NCI-H2196 treated with DMSO at 0.1 percent for 48 hours (cell line): ENCODE results near the gene CC2D1B.
A peak's percentile ranks its signal among the peaks of the same experiment; 100 is the strongest.
"Not testable (repeated sequence)": the region's sequence is repeated elsewhere in the genome, so short reads cannot be mapped to it uniquely, and the experiment has no call there.

Experiments used
- DNase-seq: peaks from one replicate; lab custom pipeline; 2025; ENCODE audit not compliant: unreplicated experiment; lab: John Stamatoyannopoulos, UW

The CC2D1B gene

GRCh38 chr1:52365746-52366516 is at the start of gene CC2D1B:
Gene CC2D1B, minus strand, starts transcription at chr1:52366205. Its CDS starts 1,585 bp downstream, at chr1:52364620.
- DNase-seq, result peak; percentile 98

- no peak for DNase-seq
Observed at GRCh38 chr1:52414942-52415341, 48.9 kb upstream of the CC2D1B start.

GRCh38 chr1:52413410-52413989 is 47.5 kb upstream of the CC2D1B start:
- no peak for DNase-seq

- no peak for DNase-seq
Observed at GRCh38 chr1:52404975-52405338, 39.0 kb upstream of the CC2D1B start.

GRCh38 chr1:52404116-52404974 is 38.3 kb upstream of the CC2D1B start, which contains the start of the genes ORC1 and PRPF38A:
Gene ORC1, minus strand, starts transcription at chr1:52404423. Its CDS starts 2,200 bp downstream, at chr1:52402223.
Gene PRPF38A, plus strand, starts transcription at chr1:52404602. Its CDS starts 148 bp downstream, at chr1:52404750.
- DNase-seq, result peak; percentile 96

GRCh38 chr1:52403566-52404115 is 37.6 kb upstream of the CC2D1B start:
- no peak for DNase-seq

GRCh38 chr1:52402860-52403240 is 36.8 kb upstream of the CC2D1B start:
- no peak for DNase-seq

GRCh38 chr1:52400131-52400530 is 34.1 kb upstream of the CC2D1B start:
- no peak for DNase-seq

- DNase-seq, result no peak
Observed at GRCh38 chr1:52399629-52400028, 33.6 kb upstream of the CC2D1B start.

GRCh38 chr1:52393174-52393573 is 27.2 kb upstream of the CC2D1B start:
- DNase-seq, result no peak

- no peak for DNase-seq
Observed at GRCh38 chr1:52386458-52386857, 20.5 kb upstream of the CC2D1B start.

GRCh38 chr1:52385376-52385775 is 19.4 kb upstream of the CC2D1B start:
- DNase-seq, result no peak

- not testable (repeated sequence) for DNase-seq
Observed at GRCh38 chr1:52369851-52370250, 3.8 kb upstream of the CC2D1B start.

GRCh38 chr1:52368383-52369172 is 2.6 kb upstream of the CC2D1B start:
- DNase-seq, result peak; percentile 60

- DNase-seq, result no peak
Observed at GRCh38 chr1:52367272-52367671, 1.3 kb upstream of the CC2D1B start.

- no peak for DNase-seq
Observed at GRCh38 chr1:52366517-52366827, 467 bp upstream of the CC2D1B start.

GRCh38 chr1:52365071-52365745 is 797 bp downstream of the CC2D1B start:
- no peak for DNase-seq

- DNase-seq, result no peak
Observed at GRCh38 chr1:52364235-52364839, 1.7 kb downstream of the CC2D1B start.

- no peak for DNase-seq
Observed at GRCh38 chr1:52360595-52360968, 5.4 kb downstream of the CC2D1B start.
